ENCODE measurements around the gene TANC1. TPM values are rescaled to one million over a fixed set of nuclear protein-coding genes. Genes with fewer than 3 reads are reported as not detected.

TANC1 gene
- total RNA-seq, 5 donors from 2014 or later (not counting 1 experiment from before 2014, with no cell fraction given): 0.26 to 0.61 (median 0.50) TPM

DNA sequence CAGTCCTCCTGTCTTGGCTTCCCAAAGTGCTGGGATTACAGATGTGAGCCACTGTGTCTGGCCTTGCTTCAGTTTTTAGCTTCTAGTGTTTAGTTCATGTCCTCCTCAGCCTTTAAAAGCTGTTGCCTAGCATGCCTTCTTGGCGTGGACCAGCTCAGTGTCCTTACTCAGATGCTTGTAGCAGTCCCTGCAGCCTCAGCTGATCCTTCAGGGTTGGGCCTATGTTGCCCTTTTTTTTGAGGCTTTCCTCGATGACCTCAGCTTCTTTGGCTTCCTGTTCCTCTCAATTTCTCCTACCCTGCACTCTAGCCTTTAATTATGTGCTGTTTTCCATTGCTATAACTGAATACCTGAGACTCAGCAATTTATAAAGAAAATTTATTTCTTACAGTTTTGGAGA, 57.7 kb downstream of the TANC1 start:
- Histone ChIP-seq H3K36me3 (ENCODE audit: control insufficient read depth in 2 of 2, extremely low read depth in 1 of 2, insufficient read depth in 1 of 2, low read length in 1 of 2) (no peaks in the 10 kb centered on the region), H3K9me3 (no peaks in the 10 kb centered on the region), H3K27ac (ENCODE audit: low read length) (no peak overlapping the region), H3K4me3 (ENCODE audit: control insufficient read depth in 1 of 2, extremely low read depth in 1 of 2, low read length in 1 of 2) (no peak overlapping the region), H3K27me3 (replicated peaks in 1 of 2; ENCODE audit: control insufficient read depth in 2 of 2, extremely low read depth in 1 of 2, insufficient read depth in 2 of 2, low read length in 1 of 2) (no peaks in the 10 kb centered on the region), H3K4me1 (ENCODE audit: control insufficient read depth in 1 of 2, extremely low read depth in 1 of 2, insufficient read depth in 2 of 2, low read length in 2 of 2) (no peaks in the 10 kb centered on the region)
- DNase-seq: no peak
- no peak for ATAC-seq (replicated peaks in 1 of 4)
- Mint-ChIP-seq H3K9me3 (no peaks in the 10 kb centered on the region), H3K4me3 (no peak overlapping the region), H3K27ac (no peak overlapping the region), H3K36me3 (no peaks in the 10 kb centered on the region), H3K27me3 (no peaks in the 10 kb centered on the region), H3K4me1 (no peaks in the 10 kb centered on the region)
- POLR2A ChIA-PET: no interaction called here
- WGBS (ENCODE audit: insufficient coverage): 86% methylated on average over 1 of the region's 2 CpGs
- CTCF ChIA-PET: interaction anchor here (0.5 to 0.7 kb wide), 3 partner anchors 72 to 385 kb away, joined by 3 to 4 read pairs (median 3); no protein-coding TSS in a partner anchor

DNA sequence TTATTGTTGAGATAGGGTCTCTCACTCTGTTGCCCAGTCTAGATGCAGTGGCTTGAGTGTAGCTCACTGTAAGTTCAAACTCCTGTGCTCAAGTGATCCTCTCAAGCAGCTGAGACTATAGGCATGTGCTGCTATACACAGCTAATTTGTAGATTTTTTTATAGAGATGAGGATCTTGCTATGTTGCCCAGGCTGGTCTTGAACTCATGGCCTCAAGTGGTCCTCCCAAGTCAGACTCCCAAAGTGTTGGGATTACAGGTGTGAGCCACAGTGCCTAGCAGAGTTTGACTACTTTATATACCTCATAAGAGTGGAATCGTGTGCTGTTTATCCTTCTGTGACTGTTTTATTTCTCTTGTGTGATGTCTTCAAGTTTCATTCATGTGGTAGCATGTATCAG, 60.3 kb downstream of the TANC1 start:
- H3K27me3 Mint-ChIP-seq: no peaks in the 10 kb centered on the region
- H3K4me1 Mint-ChIP-seq: no peaks in the 10 kb centered on the region
- H3K36me3 ChIP-seq (ENCODE audit: control insufficient read depth in 2 of 2, extremely low read depth in 1 of 2, insufficient read depth in 1 of 2, low read length in 1 of 2): no peaks in the 10 kb centered on the region
- H3K27ac ChIP-seq (ENCODE audit: low read length): no peak overlapping the region
- no peaks in the 10 kb centered on the region for H3K9me3 Mint-ChIP-seq
- no peaks in the 10 kb centered on the region for H3K36me3 Mint-ChIP-seq
- ATAC-seq (replicated peaks in 1 of 4) (no peak), DNase-seq (no peak)
- H3K4me3 ChIP-seq (ENCODE audit: control insufficient read depth in 1 of 2, extremely low read depth in 1 of 2, low read length in 1 of 2): no peak overlapping the region
- H3K4me3 Mint-ChIP-seq: no peak overlapping the region
- no peaks in the 10 kb centered on the region for H3K27me3 ChIP-seq (replicated peaks in 1 of 2; ENCODE audit: control insufficient read depth in 2 of 2, extremely low read depth in 1 of 2, insufficient read depth in 2 of 2, low read length in 1 of 2)
- ChIA-PET POLR2A (no interaction called here), CTCF (no interaction called here)
- no peak overlapping the region for H3K27ac Mint-ChIP-seq
- WGBS (ENCODE audit: insufficient coverage): no CpG with 5 or more reads among the region's 1 CpG
- H3K4me1 ChIP-seq (ENCODE audit: control insufficient read depth in 1 of 2, extremely low read depth in 1 of 2, insufficient read depth in 2 of 2, low read length in 2 of 2): no peaks in the 10 kb centered on the region
- H3K9me3 ChIP-seq: no peaks in the 10 kb centered on the region

DNA sequence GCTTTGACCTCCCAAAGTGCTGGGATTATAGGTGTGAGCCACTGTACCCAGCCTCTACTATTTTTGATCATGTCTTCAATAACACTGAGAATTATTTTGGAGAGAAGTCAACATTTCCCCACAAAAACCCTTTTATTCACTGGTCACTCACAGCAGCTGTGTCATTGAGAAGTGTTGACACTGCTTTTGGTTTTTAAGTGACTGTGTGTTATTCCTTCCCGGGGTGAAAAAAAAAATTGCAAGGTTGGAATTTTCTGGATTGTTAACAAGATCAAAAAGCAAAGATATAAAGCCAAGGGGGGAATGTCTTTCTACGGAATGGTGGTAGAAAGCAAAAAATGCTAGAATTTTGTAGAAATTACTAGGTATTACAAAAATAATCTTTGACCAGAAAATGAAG, 61.5 kb downstream of the TANC1 start:
- no peaks in the 10 kb centered on the region for H3K4me1 Mint-ChIP-seq

DNA sequence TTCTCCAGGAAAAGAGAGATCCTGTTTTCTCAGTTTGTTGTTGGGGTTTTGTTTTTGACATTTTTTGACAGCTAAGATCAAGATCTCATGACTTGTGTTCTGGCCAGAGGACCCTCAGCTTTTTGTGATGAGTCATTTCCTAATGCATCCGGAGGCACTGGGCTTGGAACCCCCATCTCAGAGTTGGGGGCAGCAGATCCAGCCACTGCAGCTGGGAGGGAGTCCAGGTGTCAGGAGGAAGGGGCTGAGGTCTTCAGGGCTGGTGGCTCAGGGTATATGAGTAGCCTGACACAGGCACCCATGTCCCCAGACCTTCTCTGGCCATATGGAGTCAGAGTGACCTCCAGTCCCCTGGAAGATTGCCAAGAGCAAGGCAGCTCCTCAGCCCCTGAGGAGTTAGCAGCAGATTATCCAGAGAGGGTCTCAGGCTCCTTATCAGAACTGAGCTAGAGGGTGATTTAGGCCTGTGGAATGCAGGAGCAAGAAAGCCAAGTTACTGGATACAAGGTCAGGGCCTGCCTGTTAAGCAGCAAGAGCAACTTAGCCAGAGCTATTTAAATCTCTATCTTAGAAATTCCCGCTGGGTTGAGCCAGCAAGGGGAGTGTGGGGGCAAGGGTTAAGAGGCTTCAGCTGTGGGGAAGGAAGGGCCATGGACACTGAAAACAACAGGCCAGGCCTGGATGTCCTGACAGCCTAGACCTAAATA, 62.4 kb downstream of the TANC1 start:
- H3K36me3 Mint-ChIP-seq: no peaks in the 10 kb centered on the region
- DNase-seq (no peak), ATAC-seq (replicated peaks in 1 of 4) (no peak)
- no peaks in the 10 kb centered on the region for H3K4me1 Mint-ChIP-seq
- Histone ChIP-seq H3K4me1 (ENCODE audit: control insufficient read depth in 1 of 2, extremely low read depth in 1 of 2, insufficient read depth in 2 of 2, low read length in 2 of 2) (no peaks in the 10 kb centered on the region), H3K9me3 (no peaks in the 10 kb centered on the region), H3K27ac (ENCODE audit: low read length) (no peak overlapping the region), H3K27me3 (replicated peaks in 1 of 2; ENCODE audit: control insufficient read depth in 2 of 2, extremely low read depth in 1 of 2, insufficient read depth in 2 of 2, low read length in 1 of 2) (no peaks in the 10 kb centered on the region), H3K4me3 (ENCODE audit: control insufficient read depth in 1 of 2, extremely low read depth in 1 of 2, low read length in 1 of 2) (no peak overlapping the region), H3K36me3 (ENCODE audit: control insufficient read depth in 2 of 2, extremely low read depth in 1 of 2, insufficient read depth in 1 of 2, low read length in 1 of 2) (no peaks in the 10 kb centered on the region)
- H3K27me3 Mint-ChIP-seq: no peaks in the 10 kb centered on the region
- H3K9me3 Mint-ChIP-seq: no peaks in the 10 kb centered on the region
- ChIA-PET POLR2A (no interaction called here), CTCF (interaction anchor here in 1 of 2 donors (0.6 to 1.3 kb wide), 2 partner anchors 88 to 129 kb away, joined by 3 read pairs; no protein-coding TSS in a partner anchor)
- no peak overlapping the region for H3K27ac Mint-ChIP-seq
- H3K4me3 Mint-ChIP-seq: no peak overlapping the region
- WGBS (ENCODE audit: insufficient coverage): 58% methylated on average over 2 of the region's 2 CpGs

More for the DNA sequence above, 61.5 kb downstream of the TANC1 start:
- ATAC-seq (replicated peaks in 1 of 4) (no peak), DNase-seq (no peak)
- H3K27ac Mint-ChIP-seq: no peak overlapping the region
- no peaks in the 10 kb centered on the region for H3K4me1 ChIP-seq (ENCODE audit: control insufficient read depth in 1 of 2, extremely low read depth in 1 of 2, insufficient read depth in 2 of 2, low read length in 2 of 2)
- no peaks in the 10 kb centered on the region for H3K27me3 Mint-ChIP-seq
- ChIA-PET POLR2A (no interaction called here), CTCF (no interaction called here)
- H3K4me3 Mint-ChIP-seq: no peak overlapping the region
- no peak overlapping the region for H3K4me3 ChIP-seq (ENCODE audit: control insufficient read depth in 1 of 2, extremely low read depth in 1 of 2, low read length in 1 of 2)
- WGBS (ENCODE audit: insufficient coverage): 63% methylated on average over 2 of the region's 2 CpGs
- no peaks in the 10 kb centered on the region for H3K9me3 Mint-ChIP-seq
- H3K9me3 ChIP-seq: no peaks in the 10 kb centered on the region
- no peaks in the 10 kb centered on the region for H3K36me3 ChIP-seq (ENCODE audit: control insufficient read depth in 2 of 2, extremely low read depth in 1 of 2, insufficient read depth in 1 of 2, low read length in 1 of 2)
- H3K27ac ChIP-seq (ENCODE audit: low read length): no peak overlapping the region
- no peaks in the 10 kb centered on the region for H3K36me3 Mint-ChIP-seq
- no peaks in the 10 kb centered on the region for H3K27me3 ChIP-seq (replicated peaks in 1 of 2; ENCODE audit: control insufficient read depth in 2 of 2, extremely low read depth in 1 of 2, insufficient read depth in 2 of 2, low read length in 1 of 2)

DNA sequence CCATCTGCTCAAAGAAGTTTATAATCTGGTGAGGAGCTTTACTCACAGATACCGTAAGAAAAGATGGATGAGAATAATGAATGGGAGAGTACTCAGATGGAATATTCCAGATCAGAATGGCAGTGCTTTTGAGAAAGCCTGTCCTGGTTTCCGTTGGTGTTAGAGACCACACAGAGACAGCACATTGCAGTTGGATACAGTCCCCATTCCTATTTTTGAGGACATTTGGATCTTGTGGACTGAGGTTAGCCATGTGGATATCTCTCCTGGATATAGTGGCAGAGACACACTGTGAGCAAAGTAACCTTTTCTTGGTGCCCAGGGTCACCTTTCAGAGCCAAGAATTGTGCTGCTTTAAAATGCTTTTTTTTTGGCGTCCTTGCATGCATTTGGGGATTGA, 63.7 kb downstream of the TANC1 start:
- Mint-ChIP-seq H3K36me3 (no peaks in the 10 kb centered on the region), H3K27me3 (no peaks in the 10 kb centered on the region), H3K4me1 (no peaks in the 10 kb centered on the region), H3K9me3 (no peaks in the 10 kb centered on the region), H3K4me3 (no peak overlapping the region), H3K27ac (no peak overlapping the region)
- Histone ChIP-seq H3K9me3 (no peaks in the 10 kb centered on the region), H3K27me3 (replicated peaks in 1 of 2; ENCODE audit: control insufficient read depth in 2 of 2, extremely low read depth in 1 of 2, insufficient read depth in 2 of 2, low read length in 1 of 2) (no peaks in the 10 kb centered on the region), H3K4me1 (ENCODE audit: control insufficient read depth in 1 of 2, extremely low read depth in 1 of 2, insufficient read depth in 2 of 2, low read length in 2 of 2) (no peaks in the 10 kb centered on the region), H3K36me3 (ENCODE audit: control insufficient read depth in 2 of 2, extremely low read depth in 1 of 2, insufficient read depth in 1 of 2, low read length in 1 of 2) (no peaks in the 10 kb centered on the region), H3K4me3 (ENCODE audit: control insufficient read depth in 1 of 2, extremely low read depth in 1 of 2, low read length in 1 of 2) (no peak overlapping the region), H3K27ac (ENCODE audit: low read length) (no peak overlapping the region)
- ChIA-PET CTCF (no interaction called here), POLR2A (no interaction called here)
- DNase-seq (no peak), ATAC-seq (replicated peaks in 1 of 4) (no peak)
- WGBS (ENCODE audit: insufficient coverage): 100% methylated on average over 1 of the region's 3 CpGs

DNA sequence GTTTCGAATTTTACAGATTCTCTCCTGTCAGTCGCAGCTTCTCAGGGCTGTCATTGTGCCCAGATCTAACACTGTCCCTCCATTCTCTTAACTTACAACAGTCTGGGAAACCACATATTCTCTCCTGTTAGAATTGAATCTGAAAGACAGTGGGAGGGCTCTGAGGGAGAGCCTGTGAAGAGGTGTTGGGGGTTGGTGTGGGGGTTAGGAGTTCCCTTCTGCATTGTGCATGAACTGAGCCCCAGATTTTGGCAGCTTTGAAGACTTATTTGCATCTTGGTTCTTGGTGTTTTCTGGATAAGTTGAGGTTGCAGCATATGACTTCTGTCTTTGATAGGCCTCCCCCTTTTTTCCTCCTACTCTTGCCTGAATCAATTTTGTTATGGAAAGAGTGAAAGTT, 64.1 kb downstream of the TANC1 start:
- Mint-ChIP-seq H3K9me3 (peaks cover 0 to 2% (median 0%) of the 10 kb centered on the region in 3 donors), H3K4me3 (no peak overlapping the region), H3K4me1 (no peaks in the 10 kb centered on the region), H3K27ac (no peak overlapping the region), H3K27me3 (no peaks in the 10 kb centered on the region), H3K36me3 (no peaks in the 10 kb centered on the region)
- Histone ChIP-seq H3K4me3 (ENCODE audit: control insufficient read depth in 1 of 2, extremely low read depth in 1 of 2, low read length in 1 of 2) (no peak overlapping the region), H3K27ac (ENCODE audit: low read length) (no peak overlapping the region), H3K36me3 (ENCODE audit: control insufficient read depth in 2 of 2, extremely low read depth in 1 of 2, insufficient read depth in 1 of 2, low read length in 1 of 2) (no peaks in the 10 kb centered on the region), H3K4me1 (ENCODE audit: control insufficient read depth in 1 of 2, extremely low read depth in 1 of 2, insufficient read depth in 2 of 2, low read length in 2 of 2) (no peaks in the 10 kb centered on the region), H3K27me3 (replicated peaks in 1 of 2; ENCODE audit: control insufficient read depth in 2 of 2, extremely low read depth in 1 of 2, insufficient read depth in 2 of 2, low read length in 1 of 2) (no peaks in the 10 kb centered on the region), H3K9me3 (no peaks in the 10 kb centered on the region)
- POLR2A ChIA-PET: no interaction called here
- CTCF ChIA-PET: interaction anchor here in 1 of 2 donors (0.7 kb wide), 1 partner anchor 91 kb away, joined by 4 read pairs; no protein-coding TSS in a partner anchor
- DNase-seq (no peak), ATAC-seq (replicated peaks in 1 of 4) (no peak)
- no CpG with 5 or more reads among the region's 2 CpGs for WGBS (ENCODE audit: insufficient coverage)

Data from T-cell (primary cell).